ENCODE results near the gene HEXB. TPM values are rescaled to one million over a fixed set of nuclear protein-coding genes. Genes with fewer than 3 reads are reported as not detected.

HEXB gene
- total and polyA plus RNA-seq, 9 of the 15 experiments (the other 6 are each of a cell fraction or from before 2014, with no cell fraction given), result 22.9 to 158 (median 108) TPM

DNA sequence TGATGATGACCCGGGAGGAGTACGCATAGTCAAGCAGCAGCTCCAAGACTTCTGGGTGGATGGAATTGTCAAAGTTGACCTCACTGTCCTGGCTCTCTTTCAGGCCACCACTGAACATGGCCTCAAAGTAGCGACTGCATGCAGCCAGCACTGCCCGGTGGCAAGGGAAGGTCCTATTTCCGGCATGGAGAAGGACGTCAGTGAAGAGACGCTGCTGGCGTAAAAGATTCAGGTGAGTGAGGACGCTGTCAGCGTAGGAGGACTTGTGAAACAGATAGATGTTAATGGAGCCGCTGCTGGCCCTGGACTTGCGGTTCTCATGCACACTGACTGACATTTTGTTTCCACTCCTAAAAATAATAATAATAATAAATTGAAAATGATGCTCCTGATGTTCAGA lies 48.9 kb upstream of the HEXB start:
- Histone ChIP-seq H3K4me2 (ENCODE audit: insufficient read depth, low read length) (no peak overlapping the region), H3K27ac (ENCODE audit: extremely low read depth, low read depth, low read length) (no peak overlapping the region), H3K9me3 (replicated peaks; ENCODE audit: control insufficient read depth, insufficient read depth, low read depth, low read length) (no peaks in the 10 kb centered on the region), H3K9me1 (ENCODE audit: control insufficient read depth, insufficient read depth, low read length) (no peaks in the 10 kb centered on the region), H4K20me1 (replicated peaks; ENCODE audit: control insufficient read depth, insufficient read depth, low read length) (no peaks in the 10 kb centered on the region), H2AFZ (ENCODE audit: low read depth, low read length) (no peak overlapping the region), H3K79me2 (ENCODE audit: control insufficient read depth, insufficient read depth, low read length) (no peaks in the 10 kb centered on the region), H3K27me3 (ENCODE audit: control insufficient read depth in 2 of 2, insufficient read depth in 2 of 2, low read length in 2 of 2) (peaks cover 9 to 32% of the 10 kb centered on the region in 2 experiments; a peak in 4 of 5 replicates), H3K4me1 (replicated peaks in 1 of 2; ENCODE audit: control insufficient read depth in 2 of 2, insufficient read depth in 2 of 2, low read length in 2 of 2) (peaks cover 11 to 19% of the 10 kb centered on the region in 2 experiments; a peak in 4 of 5 replicates), H3K9ac (ENCODE audit: insufficient read depth in 1 of 2, low read depth in 2 of 2, low read length in 2 of 2) (no peak overlapping the region), H3K4me3 (no peak overlapping the region), H3K36me3 (ENCODE audit: control insufficient read depth, insufficient read depth, low read length) (no peaks in the 10 kb centered on the region)
- intact Hi-C loops (cut with micrococcal nuclease), result no loop called here
- BruUV-seq (replicated peaks), result no TSS peak
- no peak for TF ChIP-seq ZNF263 (CRISPR knock-in tag; IDR thresholded peaks at IDR 0.05; ENCODE audit: borderline replicate concordance)
- DNase-seq (ENCODE audit: extremely low read depth in 1 of 4, low spot score in 3 of 4) (no peak), FAIRE-seq (no peak), ATAC-seq (no peak)
- ChIA-PET CTCF (ENCODE audit: low intra/inter-chr PET ratio) (no interaction called here), POLR2A (no interaction called here)
- in situ Hi-C loops (cut with MboI), result loop anchor here (25.0 kb wide), 1 partner anchor 599 kb away; no protein-coding TSS in a partner anchor
- 37% methylated on average over 12 of the region's 12 CpGs for WGBS (ENCODE audit: insufficient coverage, low coverage, missing lambda C conversion rate)

DNA sequence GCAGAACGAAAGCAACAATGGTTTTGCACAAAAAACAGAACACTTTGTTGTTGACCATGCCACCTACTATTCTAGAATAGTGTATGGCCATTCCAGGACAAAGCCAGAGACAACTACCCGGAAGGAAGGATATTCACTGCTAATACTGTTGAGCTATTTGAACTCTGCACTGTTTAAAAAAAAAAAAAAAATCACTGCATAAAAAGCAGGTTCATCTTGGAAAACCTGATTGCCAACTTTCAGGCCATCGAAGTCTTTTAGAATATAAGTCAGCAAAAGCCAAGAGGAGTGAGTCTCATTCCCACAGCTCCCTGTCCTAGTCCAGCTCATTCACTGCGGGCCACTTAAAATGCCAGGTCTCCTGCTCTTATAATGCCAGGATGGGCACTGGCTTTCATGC lies 48.5 kb upstream of the HEXB start:
- no peak for ATAC-seq
- H3K36me3 ChIP-seq (ENCODE audit: control insufficient read depth, insufficient read depth, low read length), result no peaks in the 10 kb centered on the region
- H2AFZ ChIP-seq (ENCODE audit: low read depth, low read length), result no peak overlapping the region
- no peak for DNase-seq (ENCODE audit: extremely low read depth in 1 of 4, low spot score in 3 of 4)
- no TSS peak for BruUV-seq (replicated peaks)
- ChIA-PET CTCF (ENCODE audit: low intra/inter-chr PET ratio) (no interaction called here), POLR2A (no interaction called here)
- intact Hi-C loops (cut with micrococcal nuclease), result no loop called here
- H3K4me3 ChIP-seq, result no peak overlapping the region
- in situ Hi-C loops (cut with MboI), result loop anchor here (25.0 kb wide), 1 partner anchor 599 kb away; no protein-coding TSS in a partner anchor
- H3K9me1 ChIP-seq (ENCODE audit: control insufficient read depth, insufficient read depth, low read length), result no peaks in the 10 kb centered on the region
- WGBS (ENCODE audit: insufficient coverage, low coverage, missing lambda C conversion rate), result 15% methylated on average over 4 of the region's 4 CpGs
- no peaks in the 10 kb centered on the region for H3K79me2 ChIP-seq (ENCODE audit: control insufficient read depth, insufficient read depth, low read length)
- no peak overlapping the region for H3K27ac ChIP-seq (ENCODE audit: extremely low read depth, low read depth, low read length)
- no peaks in the 10 kb centered on the region for H3K9me3 ChIP-seq (replicated peaks; ENCODE audit: control insufficient read depth, insufficient read depth, low read depth, low read length)
- H3K4me2 ChIP-seq (ENCODE audit: insufficient read depth, low read length), result no peak overlapping the region
- H3K27me3 ChIP-seq (ENCODE audit: control insufficient read depth in 2 of 2, insufficient read depth in 2 of 2, low read length in 2 of 2), result peaks cover 9 to 35% of the 10 kb centered on the region in 2 experiments; a peak in 4 of 5 replicates
- FAIRE-seq, result no peak
- H3K4me1 ChIP-seq (replicated peaks in 1 of 2; ENCODE audit: control insufficient read depth in 2 of 2, insufficient read depth in 2 of 2, low read length in 2 of 2), result peaks cover 9 to 22% of the 10 kb centered on the region in 2 experiments; a peak in 4 of 5 replicates
- no peak overlapping the region for H3K9ac ChIP-seq (ENCODE audit: insufficient read depth in 1 of 2, low read depth in 2 of 2, low read length in 2 of 2)
- no peaks in the 10 kb centered on the region for H4K20me1 ChIP-seq (replicated peaks; ENCODE audit: control insufficient read depth, insufficient read depth, low read length)
- no peak for TF ChIP-seq CBX8 (IDR thresholded peaks at IDR 0.05; ENCODE audit: borderline replicate concordance, extremely low read depth, low read depth, low read length, poor library complexity, severe bottlenecking)
- TF ChIP-seq HEY1 (CRISPR knock-in tag; IDR thresholded peaks at IDR 0.05; ENCODE audit: borderline replicate concordance), result no peak
- no peak for TF ChIP-seq ZNF431 (CRISPR knock-in tag; IDR thresholded peaks at IDR 0.05)
- TF ChIP-seq, protein P1, sequence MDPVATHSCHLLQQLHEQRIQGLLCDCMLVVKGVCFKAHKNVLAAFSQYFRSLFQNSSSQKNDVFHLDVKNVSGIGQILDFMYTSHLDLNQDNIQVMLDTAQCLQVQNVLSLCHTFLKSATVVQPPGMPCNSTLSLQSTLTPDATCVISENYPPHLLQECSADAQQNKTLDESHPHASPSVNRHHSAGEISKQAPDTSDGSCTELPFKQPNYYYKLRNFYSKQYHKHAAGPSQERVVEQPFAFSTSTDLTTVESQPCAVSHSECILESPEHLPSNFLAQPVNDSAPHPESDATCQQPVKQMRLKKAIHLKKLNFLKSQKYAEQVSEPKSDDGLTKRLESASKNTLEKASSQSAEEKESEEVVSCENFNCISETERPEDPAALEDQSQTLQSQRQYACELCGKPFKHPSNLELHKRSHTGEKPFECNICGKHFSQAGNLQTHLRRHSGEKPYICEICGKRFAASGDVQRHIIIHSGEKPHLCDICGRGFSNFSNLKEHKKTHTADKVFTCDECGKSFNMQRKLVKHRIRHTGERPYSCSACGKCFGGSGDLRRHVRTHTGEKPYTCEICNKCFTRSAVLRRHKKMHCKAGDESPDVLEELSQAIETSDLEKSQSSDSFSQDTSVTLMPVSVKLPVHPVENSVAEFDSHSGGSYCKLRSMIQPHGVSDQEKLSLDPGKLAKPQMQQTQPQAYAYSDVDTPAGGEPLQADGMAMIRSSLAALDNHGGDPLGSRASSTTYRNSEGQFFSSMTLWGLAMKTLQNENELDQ (CRISPR knock-in tag; IDR thresholded peaks at IDR 0.05; ENCODE audit: borderline replicate concordance), result no peak
- TF ChIP-seq, protein P2, sequence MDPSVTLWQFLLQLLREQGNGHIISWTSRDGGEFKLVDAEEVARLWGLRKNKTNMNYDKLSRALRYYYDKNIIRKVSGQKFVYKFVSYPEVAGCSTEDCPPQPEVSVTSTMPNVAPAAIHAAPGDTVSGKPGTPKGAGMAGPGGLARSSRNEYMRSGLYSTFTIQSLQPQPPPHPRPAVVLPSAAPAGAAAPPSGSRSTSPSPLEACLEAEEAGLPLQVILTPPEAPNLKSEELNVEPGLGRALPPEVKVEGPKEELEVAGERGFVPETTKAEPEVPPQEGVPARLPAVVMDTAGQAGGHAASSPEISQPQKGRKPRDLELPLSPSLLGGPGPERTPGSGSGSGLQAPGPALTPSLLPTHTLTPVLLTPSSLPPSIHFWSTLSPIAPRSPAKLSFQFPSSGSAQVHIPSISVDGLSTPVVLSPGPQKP (CRISPR knock-in tag; IDR thresholded peaks at IDR 0.05), result no peak
- TF ChIP-seq, protein P3, sequence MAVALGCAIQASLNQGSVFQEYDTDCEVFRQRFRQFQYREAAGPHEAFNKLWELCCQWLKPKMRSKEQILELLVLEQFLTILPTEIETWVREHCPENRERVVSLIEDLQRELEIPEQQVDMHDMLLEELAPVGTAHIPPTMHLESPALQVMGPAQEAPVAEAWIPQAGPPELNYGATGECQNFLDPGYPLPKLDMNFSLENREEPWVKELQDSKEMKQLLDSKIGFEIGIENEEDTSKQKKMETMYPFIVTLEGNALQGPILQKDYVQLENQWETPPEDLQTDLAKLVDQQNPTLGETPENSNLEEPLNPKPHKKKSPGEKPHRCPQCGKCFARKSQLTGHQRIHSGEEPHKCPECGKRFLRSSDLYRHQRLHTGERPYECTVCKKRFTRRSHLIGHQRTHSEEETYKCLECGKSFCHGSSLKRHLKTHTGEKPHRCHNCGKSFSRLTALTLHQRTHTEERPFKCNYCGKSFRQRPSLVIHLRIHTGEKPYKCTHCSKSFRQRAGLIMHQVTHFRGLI (CRISPR knock-in tag; IDR thresholded peaks at IDR 0.05), result no peak
- TF ChIP-seq LEF1 (IDR thresholded peaks at IDR 0.05), result no peak
- TF ChIP-seq FOXM1 (IDR thresholded peaks at IDR 0.05; ENCODE audit: low read depth), result no peak
- TF ChIP-seq FOXM1 (CRISPR knock-in tag; IDR thresholded peaks at IDR 0.05; ENCODE audit: low read depth), result no peak
